HEK293 (cell line): ENCODE measurements around the gene GLIS1.

Experiments used
- CTCF ChIA-PET: fragments of 350-600 bp; formaldehyde crosslinking; extraction: SDS; loops from one replicate; lab custom pipeline; 2021; ENCODE audit warnings: antibody characterized with exemption; lab: Yijun Ruan, JAX
- POLR2A ChIA-PET: fragments of 300-600 bp; formaldehyde crosslinking; extraction: SDS; loops from one replicate; lab custom pipeline; 2020; ENCODE audit warnings: antibody characterized with exemption, inconsistent platforms; lab: Yijun Ruan, JAX
- H3K27ac ChIP-seq: fragments of 200-500 bp; sonication (Bioruptor generic); 2 replicates; pipeline ENCODE4 v1.5.1; 2014; ENCODE audit warnings: low read depth, low read length, control low read depth, inconsistent platforms; ENCODE audit errors: extremely low read depth
- H3K36me3 ChIP-seq, 2 experiments: fragments of 200-500 bp in 1 of 2; sonication (Bioruptor generic) in 1 of 2; 1 replicate in 1 of 2; 2 replicates in 1 of 2; pipeline ENCODE4 v1.5.1; 2014 to 2017; ENCODE audit warnings: inconsistent platforms in 2 of 2, low read length in 2 of 2; ENCODE audit not compliant: control insufficient read depth in 2 of 2, insufficient read depth in 1 of 2
- H3K4me1 ChIP-seq: fragments of 200-500 bp; sonication (Bioruptor generic); 2 replicates; pipeline ENCODE4 v1.5.1; 2014; ENCODE audit warnings: mild to moderate bottlenecking, low read length, inconsistent platforms; ENCODE audit not compliant: control insufficient read depth, insufficient read depth
- H3K4me3 ChIP-seq: 2 replicates; pipeline ENCODE4 v1.5.1; 2011; ENCODE audit warnings: low read depth, mild to moderate bottlenecking, control low read depth, low read length, moderate library complexity
- H3K9me3 ChIP-seq: fragments of 200-500 bp; sonication (Bioruptor generic); 2 replicates; pipeline ENCODE4 v1.5.1; 2014; ENCODE audit warnings: low read depth, low read length, inconsistent platforms; ENCODE audit not compliant: control insufficient read depth, insufficient read depth
- EGR2 ChIP-seq: fragments of 450-650 bp; formaldehyde crosslinking; IDR thresholded peaks from 2 replicates; pipeline ENCODE4 v1.5.1; 2016; ENCODE audit warnings: low read depth, missing biosample characterization, missing genetic modification characterization
- GLI4 ChIP-seq: fragments of 450-650 bp; formaldehyde crosslinking; IDR thresholded peaks from 2 replicates; pipeline ENCODE4 v1.5.1; 2016; ENCODE audit warnings: missing biosample characterization, missing genetic modification characterization
- HOXC10 ChIP-seq: sonication (generic); formaldehyde crosslinking; IDR thresholded peaks from 2 replicates; pipeline ENCODE4 v1.8.1; 2023; ENCODE audit warnings: mild to moderate bottlenecking, missing genetic modification reagents
- OVOL3 ChIP-seq: fragments of 450-650 bp; formaldehyde crosslinking; IDR thresholded peaks from 2 replicates; pipeline ENCODE4 v1.5.1; 2016; ENCODE audit warnings: missing biosample characterization, missing genetic modification characterization
- PRDM1 ChIP-seq: fragments of 450-650 bp; formaldehyde crosslinking; IDR thresholded peaks from 2 replicates; pipeline ENCODE4; 2016; ENCODE audit warnings: missing biosample characterization, missing genetic modification characterization
- TRIM28 ChIP-seq: IDR thresholded peaks from 2 replicates; pipeline ENCODE4 v1.6.1; 2011; ENCODE audit warnings: low read length, control low read depth, borderline replicate concordance
- YY2 ChIP-seq: fragments of 450-650 bp; formaldehyde crosslinking; IDR thresholded peaks from 2 replicates; pipeline ENCODE4 v1.5.1; 2016; ENCODE audit warnings: missing biosample characterization, missing genetic modification characterization
- ZBTB48 ChIP-seq: fragments of 450-650 bp; formaldehyde crosslinking; IDR thresholded peaks from 2 replicates; pipeline ENCODE4 v1.5.1; 2016; ENCODE audit warnings: missing biosample characterization, missing genetic modification characterization
- ZFP69B ChIP-seq: fragments of 450-650 bp; formaldehyde crosslinking; IDR thresholded peaks from 2 replicates; pipeline ENCODE4 v1.5.1; 2016; ENCODE audit warnings: missing biosample characterization, missing genetic modification characterization
- ZNF121 ChIP-seq: fragments of 450-650 bp; formaldehyde crosslinking; IDR thresholded peaks from 2 replicates; pipeline ENCODE4 v1.5.1; 2016; ENCODE audit warnings: missing biosample characterization, missing genetic modification characterization
- ZNF157 ChIP-seq: fragments of 450-650 bp; formaldehyde crosslinking; IDR thresholded peaks from 2 replicates; pipeline ENCODE4 v1.5.1; 2016; ENCODE audit warnings: missing biosample characterization, missing genetic modification characterization
- ZNF214 ChIP-seq: fragments of 450-650 bp; formaldehyde crosslinking; IDR thresholded peaks from 2 replicates; pipeline ENCODE4 v1.5.1; 2017; ENCODE audit warnings: missing biosample characterization, mild to moderate bottlenecking, missing genetic modification characterization, borderline replicate concordance
- ZNF274 ChIP-seq, 2 experiments: fragments of 200-500 bp in 1 of 2; fragments of 450-650 bp in 1 of 2; sonication (Bioruptor generic) in 1 of 2; formaldehyde crosslinking in 1 of 2; IDR thresholded peaks; 2 replicates each; pipeline versions ENCODE4 v1.5.1 to v1.6.1; 2014 to 2016; ENCODE audit warnings: borderline replicate concordance in 1 of 2, inconsistent platforms in 1 of 2, low read length in 1 of 2, missing biosample characterization in 1 of 2, missing genetic modification characterization in 1 of 2
- ZNF366 ChIP-seq: fragments of 450-650 bp; formaldehyde crosslinking; conservative IDR thresholded peaks from 2 replicates; pipeline ENCODE4 v1.5.1; 2016; ENCODE audit warnings: missing biosample characterization, missing genetic modification characterization
- ZNF488 ChIP-seq: fragments of 450-650 bp; formaldehyde crosslinking; IDR thresholded peaks from 2 replicates; pipeline ENCODE4 v1.5.1; 2016; ENCODE audit warnings: missing biosample characterization, missing genetic modification characterization
- ZNF529 ChIP-seq: fragments of 450-650 bp; formaldehyde crosslinking; IDR thresholded peaks from 2 replicates; pipeline ENCODE4 v1.5.1; 2017; ENCODE audit warnings: missing genetic modification characterization, missing biosample characterization; ENCODE audit not compliant: insufficient replicate concordance
- ZNF555 ChIP-seq: fragments of 450-650 bp; formaldehyde crosslinking; conservative IDR thresholded peaks from 2 replicates; pipeline ENCODE4 v1.5.1; 2017; ENCODE audit warnings: missing biosample characterization, mild to moderate bottlenecking, missing genetic modification characterization, inconsistent platforms
- ZNF561 ChIP-seq: fragments of 450-650 bp; IDR thresholded peaks from 2 replicates; pipeline ENCODE4 v1.5.1; 2018; ENCODE audit warnings: missing biosample characterization, missing genetic modification characterization, borderline replicate concordance
- ZNF621 ChIP-seq: fragments of 450-650 bp; formaldehyde crosslinking; IDR thresholded peaks from 2 replicates; pipeline ENCODE4 v1.5.1; 2017; ENCODE audit warnings: missing biosample characterization, missing genetic modification characterization
- ZNF626 ChIP-seq: fragments of 450-650 bp; sonication (Bioruptor Pico); formaldehyde crosslinking; IDR thresholded peaks from 2 replicates; pipeline ENCODE4 v1.5.1; 2018; ENCODE audit warnings: missing biosample characterization, missing genetic modification characterization, inconsistent platforms
- ZNF645 ChIP-seq: fragments of 450-650 bp; formaldehyde crosslinking; IDR thresholded peaks from 2 replicates; pipeline ENCODE4; 2016; ENCODE audit warnings: missing biosample characterization, missing genetic modification characterization
- ZNF791 ChIP-seq: fragments of 450-650 bp; formaldehyde crosslinking; IDR thresholded peaks from 2 replicates; pipeline ENCODE4 v1.5.1; 2016; ENCODE audit warnings: missing biosample characterization, missing genetic modification characterization
- ZNF837 ChIP-seq: fragments of 450-650 bp; formaldehyde crosslinking; IDR thresholded peaks from 2 replicates; pipeline ENCODE4 v1.5.1; 2016; ENCODE audit warnings: missing biosample characterization, missing genetic modification characterization
- ZSCAN18 ChIP-seq: fragments of 450-650 bp; formaldehyde crosslinking; IDR thresholded peaks from 2 replicates; pipeline ENCODE4 v1.5.1; 2016; ENCODE audit warnings: missing biosample characterization, missing genetic modification characterization

Gene GLIS1

GRCh38 chr1:53626616-53627015, 112.3 kb downstream of the GLIS1 start (continued):
- TF ChIP-seq ZNF791 (tag by site-specific recombination) (no peak), YY2 (no peak), ZNF488 (tag by site-specific recombination) (no peak), ZNF274 (IDR thresholded peaks at IDR 0.05; ENCODE audit: low read length) (no peak), ZNF274 (tag by site-specific recombination; IDR thresholded peaks at IDR 0.05; ENCODE audit: borderline replicate concordance) (no peak), ZNF837 (tag by site-specific recombination) (no peak), ZNF366 (tag by site-specific recombination) (no peak)

GRCh38 chr1:53625766-53626520, 113.0 kb downstream of the GLIS1 start:
- no peaks in the 10 kb centered on the region for H3K9me3 ChIP-seq
- no peak for TF ChIP-seq ZNF621 (tag by site-specific recombination)
- TF ChIP-seq ZFP69B (tag by site-specific recombination), result no peak
- no peak for TF ChIP-seq HOXC10 (CRISPR knock-in tag)
- no peak for TF ChIP-seq ZNF157 (tag by site-specific recombination)
- no peak for TF ChIP-seq EGR2 (tag by site-specific recombination)
- no peak for TF ChIP-seq ZNF121 (tag by site-specific recombination)
- no peak for TF ChIP-seq ZNF214 (tag by site-specific recombination)
- TF ChIP-seq ZNF791 (tag by site-specific recombination), result no peak
- TF ChIP-seq ZNF645, result no peak
- no peak for TF ChIP-seq OVOL3 (tag by site-specific recombination)
- TF ChIP-seq ZNF555 (tag by site-specific recombination), result no peak
- no peak for TF ChIP-seq TRIM28
- no peak for TF ChIP-seq ZBTB48 (tag by site-specific recombination)
- TF ChIP-seq ZNF626, result no peak
- TF ChIP-seq GLI4 (tag by site-specific recombination), result no peak
- TF ChIP-seq, all 188 proteins: peak for 0
- POLR2A ChIA-PET, result interaction anchor here (0.7 kb wide), 1 partner anchor 77 kb away, joined by 3 read pairs; no protein-coding TSS in a partner anchor
- Histone ChIP-seq H3K4me3 (no peak overlapping the region), H3K36me3 (no peaks in the 10 kb centered on the region), H3K4me1 (no peaks in the 10 kb centered on the region), H3K27ac (no peak overlapping the region)
- CTCF ChIA-PET, result interaction anchor here (1.1 kb wide), 1 partner anchor 9 kb away, joined by 4 read pairs; no protein-coding TSS in a partner anchor

- CTCF ChIA-PET, result interaction anchor here (0.6 kb wide), 1 partner anchor 324 kb away, joined by 3 read pairs; no protein-coding TSS in a partner anchor
- Histone ChIP-seq H3K27ac (no peak overlapping the region), H3K4me3 (no peak overlapping the region), H3K36me3 (no peaks in the 10 kb centered on the region), H3K9me3 (no peaks in the 10 kb centered on the region), H3K4me1 (no peaks in the 10 kb centered on the region)
- POLR2A ChIA-PET, result interaction anchor here (0.7 kb wide), 1 partner anchor 78 kb away, joined by 3 read pairs; no protein-coding TSS in a partner anchor
- no peak for TF ChIP-seq ZNF529
- no peak for TF ChIP-seq PRDM1
- TF ChIP-seq ZNF561 (tag by site-specific recombination), result no peak
- TF ChIP-seq TRIM28, result no peak
- TF ChIP-seq ZSCAN18 (tag by site-specific recombination), result no peak
Observed at GRCh38 chr1:53625049-53625448, 113.9 kb downstream of the GLIS1 start.
